ENCODE data around the gene PRKCH.

The PRKCH gene

GRCh38 chr14:61535458-61535857, 214.1 kb downstream of the PRKCH start:
- Histone ChIP-seq H3K36me3 (ENCODE audit: control insufficient read depth, low read depth, low read length) (no peaks in the 10 kb centered on the region), H3K27ac (ENCODE audit: low read length) (no peak overlapping the region), H3K27me3 (ENCODE audit: control insufficient read depth, insufficient read depth, low read length) (no peaks in the 10 kb centered on the region), H3K4me1 (ENCODE audit: control insufficient read depth, low read depth, low read length) (peaks cover 19% of the 10 kb centered on the region), H3K9ac (ENCODE audit: low read length) (no peak overlapping the region), H3K4me3 (ENCODE audit: low read length) (no peak overlapping the region), H3K9me3 (ENCODE audit: control insufficient read depth, low read depth, low read length) (no peaks in the 10 kb centered on the region)

DNA sequence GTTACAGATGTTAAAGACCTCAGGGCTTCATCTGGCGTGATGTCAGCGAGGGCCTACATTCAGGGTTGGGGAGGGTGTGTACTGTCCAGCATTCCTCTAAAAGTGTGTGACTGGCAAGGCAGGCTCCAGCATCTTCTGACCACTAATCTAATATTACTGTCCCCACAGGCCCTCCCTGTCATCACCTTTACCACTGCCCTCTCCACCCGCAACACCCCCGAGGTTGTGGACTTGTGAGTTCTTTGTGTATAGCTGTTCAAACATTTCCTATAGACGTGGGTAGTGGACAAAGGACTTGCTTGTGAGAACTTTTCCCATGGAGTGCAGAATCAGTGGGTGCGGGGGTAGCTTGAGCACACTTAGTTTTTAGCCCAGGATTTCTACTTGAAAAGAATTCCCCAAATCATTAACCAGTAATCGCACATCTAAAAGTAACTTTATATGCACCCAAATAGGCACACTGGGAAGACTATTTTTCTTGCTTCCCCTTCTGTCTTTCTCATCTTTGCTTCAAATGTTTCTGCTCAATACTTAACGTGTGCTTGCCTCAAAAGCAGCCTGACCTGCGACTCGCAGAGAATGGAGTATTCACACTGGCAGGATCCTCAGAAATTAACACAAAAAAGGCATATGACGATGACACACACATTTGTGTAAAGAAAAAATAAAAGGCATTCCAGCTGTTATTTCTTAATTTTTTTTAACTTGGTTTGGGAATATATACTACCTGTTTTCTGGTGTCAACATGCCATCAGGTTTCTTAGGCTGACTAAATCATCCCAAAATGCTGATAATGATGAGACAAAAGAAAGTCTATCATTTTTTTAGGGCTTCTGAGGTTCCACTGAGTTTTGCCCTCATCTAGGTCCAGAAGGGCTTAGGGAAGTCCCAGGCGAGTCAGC, 215.5 kb downstream of the PRKCH start:
- H3K4me3 ChIP-seq (ENCODE audit: low read length), result no peak overlapping the region
- H3K27ac ChIP-seq (ENCODE audit: low read length), result peak overlapping the region; percentile 17
- H3K36me3 ChIP-seq (ENCODE audit: control insufficient read depth, low read depth, low read length), result no peaks in the 10 kb centered on the region
- no peaks in the 10 kb centered on the region for H3K9me3 ChIP-seq (ENCODE audit: control insufficient read depth, low read depth, low read length)
- H3K4me1 ChIP-seq (ENCODE audit: control insufficient read depth, low read depth, low read length), result peaks cover 19% of the 10 kb centered on the region
- H3K9ac ChIP-seq (ENCODE audit: low read length), result no peak overlapping the region
- H3K27me3 ChIP-seq (ENCODE audit: control insufficient read depth, insufficient read depth, low read length), result no peaks in the 10 kb centered on the region

DNA sequence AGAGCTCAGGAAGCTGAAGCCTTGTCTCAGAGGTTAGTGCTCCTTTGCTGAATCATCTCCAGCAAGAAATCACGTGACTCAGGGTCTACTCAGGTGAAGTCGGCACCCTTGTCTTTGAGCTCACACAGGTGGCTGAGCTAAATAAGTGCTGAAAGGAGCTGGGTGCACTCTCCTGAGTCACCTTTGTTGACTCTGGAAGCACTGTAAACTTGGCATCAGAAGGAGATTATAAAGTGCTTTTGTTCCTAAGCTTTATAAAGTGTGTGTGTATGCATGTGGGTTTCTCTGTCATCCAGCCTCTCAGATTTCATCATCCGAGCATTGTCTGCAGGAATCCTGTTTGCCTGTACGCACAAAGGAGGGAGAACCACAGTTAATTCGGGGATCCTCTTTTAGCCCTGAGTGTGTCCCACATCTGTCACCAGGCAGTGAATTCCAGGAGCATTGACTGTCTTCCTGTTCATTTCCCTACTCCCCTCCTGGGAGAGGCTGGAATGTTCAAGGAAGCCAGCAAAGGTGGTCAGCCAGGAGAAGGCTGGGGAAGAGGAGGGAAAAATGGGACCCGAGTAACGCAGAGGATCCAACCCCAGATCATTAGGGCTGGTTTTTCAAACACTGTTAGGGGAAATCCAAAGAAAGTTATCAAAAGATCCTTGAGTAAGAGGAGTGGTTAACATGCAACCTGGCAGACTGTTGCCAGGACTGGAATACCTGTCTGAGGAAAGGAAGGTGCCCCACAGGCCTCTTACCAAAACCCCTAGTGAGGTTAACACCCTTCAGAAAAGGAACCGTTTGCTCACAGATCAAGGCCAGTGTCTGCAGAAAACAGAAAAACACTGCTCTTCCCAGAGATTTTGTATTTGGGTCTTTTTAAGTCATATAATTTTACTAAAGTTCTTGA, 216.4 kb downstream of the PRKCH start:
- no peaks in the 10 kb centered on the region for H3K27me3 ChIP-seq (ENCODE audit: control insufficient read depth, insufficient read depth, low read length)
- H3K9me3 ChIP-seq (ENCODE audit: control insufficient read depth, low read depth, low read length), result no peaks in the 10 kb centered on the region
- H3K9ac ChIP-seq (ENCODE audit: low read length), result peak overlapping the region; percentile 26
- H3K4me3 ChIP-seq (ENCODE audit: low read length), result no peak overlapping the region
- no peaks in the 10 kb centered on the region for H3K36me3 ChIP-seq (ENCODE audit: control insufficient read depth, low read depth, low read length)
- peak overlapping the region; percentile 17 for H3K27ac ChIP-seq (ENCODE audit: low read length)
- peaks cover 19% of the 10 kb centered on the region for H3K4me1 ChIP-seq (ENCODE audit: control insufficient read depth, low read depth, low read length)

- Histone ChIP-seq H3K36me3 (ENCODE audit: control insufficient read depth, low read depth, low read length) (no peaks in the 10 kb centered on the region), H3K4me1 (ENCODE audit: control insufficient read depth, low read depth, low read length) (peaks cover 19% of the 10 kb centered on the region), H3K9me3 (ENCODE audit: control insufficient read depth, low read depth, low read length) (no peaks in the 10 kb centered on the region), H3K4me3 (ENCODE audit: low read length) (no peak overlapping the region), H3K27me3 (ENCODE audit: control insufficient read depth, insufficient read depth, low read length) (no peaks in the 10 kb centered on the region), H3K27ac (ENCODE audit: low read length) (no peak overlapping the region), H3K9ac (ENCODE audit: low read length) (no peak overlapping the region)
Measured at GRCh38 chr14:61538464-61539022, 217.2 kb downstream of the PRKCH start.

DNA sequence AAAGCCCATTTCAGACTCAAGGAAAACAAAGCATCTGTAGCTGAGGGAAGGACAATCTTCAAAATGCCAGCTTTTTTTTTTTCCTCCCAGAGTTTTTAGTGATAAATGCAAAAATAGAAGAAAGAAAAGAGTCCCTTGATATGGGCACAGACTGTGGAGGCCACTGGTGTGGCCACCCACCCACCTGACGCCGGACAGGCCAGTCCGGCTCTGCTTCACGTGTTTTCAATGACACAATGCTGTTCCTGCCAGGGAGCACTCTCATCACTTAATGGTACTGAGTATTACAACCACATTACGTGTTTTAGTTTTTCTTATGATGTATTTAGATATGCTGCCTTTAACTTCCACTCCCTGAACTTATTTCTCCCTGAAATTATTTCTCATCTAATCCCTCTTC, 218.3 kb downstream of the PRKCH start:
- no peaks in the 10 kb centered on the region for H3K9me3 ChIP-seq (ENCODE audit: control insufficient read depth, low read depth, low read length)
- H3K27me3 ChIP-seq (ENCODE audit: control insufficient read depth, insufficient read depth, low read length), result no peaks in the 10 kb centered on the region
- no peak overlapping the region for H3K4me3 ChIP-seq (ENCODE audit: low read length)
- H3K36me3 ChIP-seq (ENCODE audit: control insufficient read depth, low read depth, low read length), result no peaks in the 10 kb centered on the region
- peaks cover 19% of the 10 kb centered on the region for H3K4me1 ChIP-seq (ENCODE audit: control insufficient read depth, low read depth, low read length)
- H3K9ac ChIP-seq (ENCODE audit: low read length), result no peak overlapping the region
- no peak overlapping the region for H3K27ac ChIP-seq (ENCODE audit: low read length)

- H3K27ac ChIP-seq (ENCODE audit: low read length), result no peak overlapping the region
- H3K36me3 ChIP-seq (ENCODE audit: control insufficient read depth, low read depth, low read length), result no peaks in the 10 kb centered on the region
Measured at GRCh38 chr14:61540931-61541330, 219.6 kb downstream of the PRKCH start.

GRCh38 chr14:61542848-61543790, 221.7 kb downstream of the PRKCH start:
- H3K9ac ChIP-seq (ENCODE audit: low read length), result no peak overlapping the region
- peaks cover 2% of the 10 kb centered on the region for H3K4me1 ChIP-seq (ENCODE audit: control insufficient read depth, low read depth, low read length)
- H3K27ac ChIP-seq (ENCODE audit: low read length), result no peak overlapping the region
- H3K4me3 ChIP-seq (ENCODE audit: low read length), result no peak overlapping the region
- no peaks in the 10 kb centered on the region for H3K9me3 ChIP-seq (ENCODE audit: control insufficient read depth, low read depth, low read length)
- H3K27me3 ChIP-seq (ENCODE audit: control insufficient read depth, insufficient read depth, low read length), result no peaks in the 10 kb centered on the region
- H3K36me3 ChIP-seq (ENCODE audit: control insufficient read depth, low read depth, low read length), result no peaks in the 10 kb centered on the region

More at GRCh38 chr14:61540931-61541330, 219.6 kb downstream of the PRKCH start:
- Histone ChIP-seq H3K4me1 (ENCODE audit: control insufficient read depth, low read depth, low read length) (peaks cover 19% of the 10 kb centered on the region), H3K9me3 (ENCODE audit: control insufficient read depth, low read depth, low read length) (no peaks in the 10 kb centered on the region), H3K4me3 (ENCODE audit: low read length) (no peak overlapping the region), H3K27me3 (ENCODE audit: control insufficient read depth, insufficient read depth, low read length) (no peaks in the 10 kb centered on the region), H3K9ac (ENCODE audit: low read length) (no peak overlapping the region)

- Histone ChIP-seq H3K9ac (ENCODE audit: low read length) (no peak overlapping the region), H3K36me3 (ENCODE audit: control insufficient read depth, low read depth, low read length) (no peaks in the 10 kb centered on the region), H3K4me1 (ENCODE audit: control insufficient read depth, low read depth, low read length) (no peaks in the 10 kb centered on the region), H3K9me3 (ENCODE audit: control insufficient read depth, low read depth, low read length) (no peaks in the 10 kb centered on the region), H3K27ac (ENCODE audit: low read length) (no peak overlapping the region), H3K27me3 (ENCODE audit: control insufficient read depth, insufficient read depth, low read length) (no peaks in the 10 kb centered on the region), H3K4me3 (ENCODE audit: low read length) (no peak overlapping the region)
Measured at GRCh38 chr14:61543946-61544345, 222.6 kb downstream of the PRKCH start.

DNA sequence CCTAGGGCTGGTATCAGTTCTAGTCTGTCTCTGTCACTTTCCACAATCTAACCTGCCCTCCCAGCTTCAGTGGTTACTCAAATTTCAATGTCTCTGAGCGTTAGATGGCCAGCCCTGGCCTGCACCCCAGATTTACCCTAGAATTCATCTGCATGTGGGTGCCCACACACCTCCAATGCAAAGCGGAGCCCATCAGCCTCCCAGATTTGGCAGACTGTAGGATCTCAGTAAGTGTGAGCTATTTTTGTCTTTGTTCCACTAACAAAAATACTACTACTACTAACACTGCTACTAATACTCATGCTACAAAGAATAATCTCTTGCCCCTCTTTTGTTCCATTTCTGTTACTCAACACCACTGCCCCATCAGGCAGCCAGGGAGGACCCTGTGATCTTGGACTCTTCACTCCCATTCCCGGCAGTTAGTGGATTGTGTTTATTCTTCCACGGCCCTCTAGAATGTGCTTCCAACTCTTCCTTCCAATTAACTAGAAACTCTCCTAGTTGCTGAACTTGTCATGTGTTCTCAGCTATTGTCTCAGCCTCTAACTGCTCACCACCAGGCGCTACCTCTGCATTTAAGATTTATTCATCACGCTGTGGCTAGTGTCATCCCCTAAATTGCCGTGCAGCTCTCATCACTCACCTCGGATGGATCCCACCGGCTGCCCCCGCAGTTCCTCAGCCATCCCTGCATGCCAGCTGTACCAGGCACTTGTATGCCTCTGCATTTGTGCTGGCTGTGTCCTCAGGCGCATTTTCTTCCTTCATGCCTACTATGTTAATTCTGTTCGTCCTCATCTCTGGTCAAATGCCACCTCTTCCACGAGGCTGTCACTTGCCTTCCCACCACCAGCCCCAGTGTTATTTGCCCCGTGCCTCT, 223.3 kb downstream of the PRKCH start:
- Histone ChIP-seq H3K36me3 (ENCODE audit: control insufficient read depth, low read depth, low read length) (no peaks in the 10 kb centered on the region), H3K4me1 (ENCODE audit: control insufficient read depth, low read depth, low read length) (no peaks in the 10 kb centered on the region), H3K4me3 (ENCODE audit: low read length) (no peak overlapping the region), H3K9ac (ENCODE audit: low read length) (no peak overlapping the region), H3K27me3 (ENCODE audit: control insufficient read depth, insufficient read depth, low read length) (no peaks in the 10 kb centered on the region), H3K27ac (ENCODE audit: low read length) (no peak overlapping the region), H3K9me3 (ENCODE audit: control insufficient read depth, low read depth, low read length) (no peaks in the 10 kb centered on the region)

Measured in iPS-18a (cell line).